H1 (cell line): ENCODE data around the gene SLC5A2. TPM values are rescaled to one million over a fixed set of nuclear protein-coding genes. Genes with fewer than 3 reads are reported as not detected.
A peak's percentile ranks its signal among the peaks of the same experiment; 100 is the strongest.

Experiments used
- CTCF ChIA-PET: fragments of 300-600 bp; sonication (Branson Sonifier 250); formaldehyde crosslinking; loops from one replicate; lab custom pipeline; 2021; ENCODE audit not compliant: partially characterized antibody; lab: Charles Lee
- POLR2A ChIA-PET: fragments of 300-600 bp; sonication (Branson Sonifier 250); formaldehyde crosslinking; loops from one replicate; lab custom pipeline; 2021; ENCODE audit warnings: inconsistent platforms; ENCODE audit not compliant: partially characterized antibody; lab: Charles Lee
- DNase-seq, 2 experiments: peaks; one replicate each; pipeline versions ENCODE4 v3.0.0 to v3.0.0-alpha.2; 2010 to 2022; ENCODE audit warnings: low spot score in 2 of 2, low read depth in 1 of 2, mixed read lengths in 1 of 2
- FAIRE-seq: peaks from 2 replicates; lab custom pipeline; 2011; peaks lifted over from hg19 to GRCh38; lab: Jason Lieb, UNC
- H2AFZ ChIP-seq: 2 replicates; pipeline ENCODE4 v1.8.1; 2012; ENCODE audit warnings: low read length, inconsistent platforms
- H2AK5ac ChIP-seq: 2 replicates; pipeline ENCODE4 v1.6.1; 2013; ENCODE audit warnings: low read depth, low read length
- H2BK120ac ChIP-seq: replicated peaks from 2 replicates; pipeline ENCODE3; 2013; ENCODE audit warnings: low read depth, low read length, inconsistent platforms
- H2BK12ac ChIP-seq: 2 replicates; pipeline ENCODE4 v1.6.1; 2013; ENCODE audit warnings: low read depth, low read length
- H2BK15ac ChIP-seq: 2 replicates; pipeline ENCODE4 v1.6.1; 2013; ENCODE audit warnings: low read length
- H2BK20ac ChIP-seq: 2 replicates; pipeline ENCODE4 v1.6.1; 2013; ENCODE audit warnings: low read length
- H2BK5ac ChIP-seq: 2 replicates; pipeline ENCODE4 v1.6.1; 2013; ENCODE audit warnings: low read depth, low read length
- H3K14ac ChIP-seq: 2 replicates; pipeline ENCODE4 v1.6.1; 2013; ENCODE audit warnings: inconsistent platforms; ENCODE audit not compliant: insufficient read length
- H3K18ac ChIP-seq: 2 replicates; pipeline ENCODE4 v1.6.1; 2013; ENCODE audit warnings: low read length; ENCODE audit errors: extremely low read depth
- H3K23ac ChIP-seq: 2 replicates; pipeline ENCODE4 v1.6.1; 2013; ENCODE audit warnings: inconsistent platforms; ENCODE audit not compliant: insufficient read length
- H3K23me2 ChIP-seq: 2 replicates; pipeline ENCODE4 v1.6.1; 2013; ENCODE audit warnings: low read depth, low read length
- H3K27ac ChIP-seq: 2 replicates; pipeline ENCODE4 v1.6.1; 2011; ENCODE audit warnings: low read depth, low read length, inconsistent platforms
- H3K27me3 ChIP-seq, 4 experiments: replicated peaks in 1 of 4; 1 replicate in 1 of 4; 2 replicates in 3 of 4; pipeline versions ENCODE4 v1.6.1 to v1.8.1; 2011 to 2013; ENCODE audit warnings: low read length in 3 of 4, mild to moderate bottlenecking in 3 of 4, inconsistent platforms in 2 of 4, mixed read lengths in 2 of 4, moderate library complexity in 1 of 4; ENCODE audit not compliant: control insufficient read depth in 3 of 4, insufficient read depth in 3 of 4; ENCODE audit errors: extremely low read depth in 1 of 4
- H3K36me3 ChIP-seq, 4 experiments: 2 replicates each; pipeline versions ENCODE4 v1.6.1 to v1.8.1; 2011 to 2013; ENCODE audit warnings: mild to moderate bottlenecking in 4 of 4, low read length in 3 of 4, moderate library complexity in 2 of 4, control low read depth in 1 of 4, inconsistent platforms in 1 of 4; ENCODE audit not compliant: insufficient read depth in 4 of 4, control insufficient read depth in 2 of 4
- H3K4ac ChIP-seq: replicated peaks from 2 replicates; pipeline ENCODE3; 2013; ENCODE audit warnings: low read length, low read depth, mixed read lengths, inconsistent platforms; ENCODE audit not compliant: insufficient read length
- H3K4me1 ChIP-seq, 4 experiments: replicated peaks in 1 of 4; 1 replicate in 1 of 4; 2 replicates in 3 of 4; pipeline versions ENCODE4 v1.6.1 to v1.8.1; 2011 to 2013; ENCODE audit warnings: low read length in 3 of 4, inconsistent platforms in 2 of 4, mixed read lengths in 1 of 4; ENCODE audit not compliant: insufficient read depth in 4 of 4, control insufficient read depth in 3 of 4
- H3K4me2 ChIP-seq, 2 experiments: 2 replicates each; pipeline versions ENCODE4 v1.6.1 to v1.8.1; 2011 to 2013; ENCODE audit warnings: low read depth in 2 of 2, low read length in 2 of 2, control low read depth in 1 of 2, inconsistent platforms in 1 of 2, mild to moderate bottlenecking in 1 of 2; ENCODE audit not compliant: insufficient read depth in 1 of 2
- H3K4me3 ChIP-seq, 4 experiments: fragments of 200-600, 300-600 bp in 1 of 4; sonication (generic), shearing (Covaris generic), sonication (Bioruptor Twin) in 1 of 4; 2 replicates each; pipeline versions ENCODE4 v1.5.1 to v1.8.1; 2011 to 2016; ENCODE audit warnings: low read length in 4 of 4, low read depth in 3 of 4, control low read depth in 2 of 4, inconsistent platforms in 2 of 4, mild to moderate bottlenecking in 2 of 4, mixed read lengths in 1 of 4, moderate library complexity in 1 of 4; ENCODE audit not compliant: insufficient read depth in 2 of 4; ENCODE audit errors: extremely low read depth in 1 of 4
- H3K56ac ChIP-seq: replicated peaks from 2 replicates; pipeline ENCODE3; 2013; ENCODE audit warnings: low read depth, mild to moderate bottlenecking, mixed read lengths, low read length, inconsistent platforms; ENCODE audit not compliant: insufficient read length
- H3K79me1 ChIP-seq: 2 replicates; pipeline ENCODE4 v1.6.1; 2013; ENCODE audit warnings: low read depth, low read length, control low read depth
- H3K79me2 ChIP-seq, 2 experiments: 2 replicates each; pipeline versions ENCODE4 v1.6.1 to v1.8.1; 2012 to 2013; ENCODE audit warnings: low read length in 2 of 2, mild to moderate bottlenecking in 2 of 2, inconsistent platforms in 1 of 2; ENCODE audit not compliant: insufficient read depth in 2 of 2, control insufficient read depth in 1 of 2
- H3K9ac ChIP-seq, 4 experiments: replicated peaks in 1 of 4; 1 replicate in 1 of 4; 2 replicates in 3 of 4; pipeline versions ENCODE4 v1.6.1 to v1.8.1; 2011 to 2013; ENCODE audit warnings: low read depth in 3 of 4, low read length in 3 of 4, control low read depth in 2 of 4, mild to moderate bottlenecking in 2 of 4, moderate library complexity in 2 of 4, inconsistent platforms in 1 of 4; ENCODE audit errors: extremely low read depth in 1 of 4
- H3K9me3 ChIP-seq, 2 experiments: 2 replicates each; pipeline versions ENCODE4 v1.6.1 to v1.8.1; 2012 to 2013; ENCODE audit warnings: mild to moderate bottlenecking in 2 of 2, moderate library complexity in 2 of 2, control low read depth in 1 of 2, inconsistent platforms in 1 of 2, low read depth in 1 of 2, low read length in 1 of 2, mixed read lengths in 1 of 2; ENCODE audit not compliant: insufficient read depth in 2 of 2
- H4K20me1 ChIP-seq, 2 experiments: replicated peaks in 1 of 2; 2 replicates each; pipeline versions ENCODE3 to v1.8.1; 2011 to 2013; ENCODE audit warnings: inconsistent platforms in 2 of 2, low read length in 2 of 2, mild to moderate bottlenecking in 1 of 2; ENCODE audit not compliant: insufficient read depth in 2 of 2, control insufficient read depth in 1 of 2
- H4K5ac ChIP-seq: 2 replicates; pipeline ENCODE4 v1.6.1; 2013; ENCODE audit warnings: low read length, low read depth, mixed read lengths, inconsistent platforms; ENCODE audit not compliant: insufficient read length
- H4K8ac ChIP-seq: 2 replicates; pipeline ENCODE4 v1.8.0; 2013; ENCODE audit warnings: mild to moderate bottlenecking, moderate library complexity, low read length, inconsistent platforms; ENCODE audit not compliant: insufficient read depth; ENCODE audit errors: extremely low read depth
- H4K91ac ChIP-seq: replicated peaks from 2 replicates; pipeline ENCODE3; 2013; ENCODE audit warnings: low read length, mixed read lengths, inconsistent platforms; ENCODE audit not compliant: insufficient read length
- ASH2L ChIP-seq: fragments of 200-600, 300-600 bp; sonication (generic); IDR thresholded peaks from one replicate; pipeline ENCODE4 v1.7.1; 2017; ENCODE audit warnings: low read length
- BCL11A ChIP-seq, 2 experiments: IDR thresholded peaks; one replicate each; pipeline ENCODE4 v1.6.1; 2011; ENCODE audit warnings: low read depth in 2 of 2, low read length in 2 of 2, mild to moderate bottlenecking in 2 of 2
- CREB1 ChIP-seq: IDR thresholded peaks from 2 replicates; pipeline ENCODE4 v1.6.1; 2012; ENCODE audit warnings: inconsistent platforms
- E2F6 ChIP-seq: IDR thresholded peaks from 2 replicates; pipeline ENCODE4 v1.6.1; 2012; ENCODE audit warnings: inconsistent platforms
- FOSL1 ChIP-seq: IDR thresholded peaks from 2 replicates; pipeline ENCODE4 v1.6.1; 2011; ENCODE audit warnings: mild to moderate bottlenecking, low read depth, low read length, moderate library complexity; ENCODE audit not compliant: insufficient read depth
- JUND ChIP-seq: IDR thresholded peaks from 2 replicates; pipeline ENCODE4 v1.6.1; 2011; ENCODE audit warnings: mild to moderate bottlenecking, improper control_type of control experiment, low read length
- MAFK ChIP-seq: IDR thresholded peaks from 2 replicates; pipeline ENCODE4 v1.6.1; 2012; ENCODE audit warnings: low read depth, mild to moderate bottlenecking, improper control_type of control experiment, low read length
- TEAD4 ChIP-seq: IDR thresholded peaks from 2 replicates; pipeline ENCODE4 v1.6.1; 2012; ENCODE audit warnings: low read depth, low read length, inconsistent platforms, mixed read lengths
- WGBS, 2 experiments: shearing (Covaris generic) in 1 of 2; methylation state at CpG; one replicate each; pipeline versions ENCODE4 v1.1.6 to v1.1.7; 2013 to 2015; ENCODE audit warnings: low lambda C conversion rate in 2 of 2, mixed read lengths in 2 of 2, inconsistent platforms in 1 of 2, low coverage in 1 of 2, missing lambda C conversion rate in 1 of 2; ENCODE audit not compliant: insufficient replicate concordance in 2 of 2, insufficient coverage in 1 of 2, insufficient read length in 1 of 2; ENCODE audit errors: extremely low coverage in 1 of 2, missing lambda C conversion rate in 1 of 2; 5-methylcytosine and 5-hydroxymethylcytosine counted together
- polyA plus RNA-seq, 7 experiments: library from polyadenylated mRNA; depleted of rRNA in 3 of 7; stranded (reverse) in 5 of 7; unstranded in 2 of 7; fragments of >200 nt in 5 of 7; fragments of 200-250 nt in 2 of 7; gene quantifications; 1 replicate in 5 of 7; 2 replicates in 1 of 7; 4 replicates in 1 of 7; pipeline versions ENCODE4 v1.2.1 to v1.2.3, GENCODE V29; 2011 to 2013; ENCODE audit warnings: missing spikeins in 2 of 7, mixed read lengths in 2 of 7
- total RNA-seq: library from RNA; stranded (reverse); fragmentation: NEBNext Ultra II Directional; extraction: Animal tissue kit (Norgen Biotek cat#: 25700); gene quantifications from 2 replicates; pipeline ENCODE4 v1.2.1, GENCODE V29; 2021

The SLC5A2 gene
- total and polyA plus RNA-seq, 2 of the 8 experiments (the other 6 are each of a cell fraction or from before 2014, with no cell fraction given) = 0.56 to 4.4 TPM

GRCh38 chr16:31527734-31528274, 44.9 kb downstream of the SLC5A2 start, which contains the start of gene AHSP:
Gene AHSP, plus strand, starts transcription at chr16:31527900. Its CDS starts 240 bp downstream, at chr16:31528140.
- H3K4me1 ChIP-seq = peaks cover 6 to 14% (median 8%) of the 10 kb centered on the region in 4 experiments
- no peak for TF ChIP-seq BCL11A (IDR thresholded peaks at IDR 0.05; ENCODE audit: low read depth in 2 of 2, low read length in 2 of 2)
- TF ChIP-seq MAFK = peak; percentile 86
- TF ChIP-seq CREB1 = no peak
- TF ChIP-seq ASH2L = no peak
- no peak for TF ChIP-seq FOSL1
- no peak for TF ChIP-seq JUND
- TF ChIP-seq E2F6 = no peak
- no peak for TF ChIP-seq TEAD4
- TF ChIP-seq, all 59 proteins: peak for 1
- no peaks in the 10 kb centered on the region for H3K79me2 ChIP-seq
- H3K4me2 ChIP-seq = peak within 1 kb of the TSS; percentile 73 to 75
- H3K56ac ChIP-seq = no peak within 1 kb of the TSS
- peak within 1 kb of the TSS; percentile 85 for H2AFZ ChIP-seq
- H3K4ac ChIP-seq = no peak within 1 kb of the TSS
- POLR2A ChIA-PET = interaction anchor here (0.9 to 5.1 kb wide), 3 partner anchors 20 to 186 kb away, joined by 3 to 27 read pairs (median 7); partner anchors contain the start of gene RUSF1
- no peak within 1 kb of the TSS; the same call in 1 of the 2 replicates for H2BK12ac ChIP-seq
- H2BK120ac ChIP-seq = no peak within 1 kb of the TSS
- peaks cover 5 to 31% (median 25%) of the 10 kb centered on the region in 4 experiments for H3K27me3 ChIP-seq
- WGBS, 2 experiments = 45% methylated on average over 6 of the region's 6 CpGs; no CpG with 5 or more reads in 1 of the 2 experiments
- DNase-seq (no peak), FAIRE-seq (no peak)
- H3K79me1 ChIP-seq = no peaks in the 10 kb centered on the region
- H2BK5ac ChIP-seq = peak within 1 kb of the TSS; percentile 32; the same call in 1 of the 2 replicates
- H2BK20ac ChIP-seq = peak within 1 kb of the TSS; percentile 5; the same call in 1 of the 2 replicates
- no peak within 1 kb of the TSS for H3K23ac ChIP-seq
- no peaks in the 10 kb centered on the region for H3K9me3 ChIP-seq
- no peak within 1 kb of the TSS for H2AK5ac ChIP-seq
- peaks cover 9% of the 10 kb centered on the region; the same call in 1 of the 2 replicates for H3K23me2 ChIP-seq
- H4K91ac ChIP-seq = no peak within 1 kb of the TSS
- CTCF ChIA-PET = interaction anchor here (1.0 to 1.4 kb wide), 3 partner anchors 67 to 75 kb away, joined by 3 to 6 read pairs (median 5); no protein-coding TSS in a partner anchor
- no peak within 1 kb of the TSS for H3K14ac ChIP-seq
- peak within 1 kb of the TSS; percentile 44 to 74 (median 60); a peak in 6 of 8 replicates for H3K4me3 ChIP-seq
- H4K20me1 ChIP-seq = no peaks in the 10 kb centered on the region
- H3K18ac ChIP-seq = peak within 1 kb of the TSS; percentile 55; the same call in 1 of the 2 replicates
- H4K5ac ChIP-seq = no peak within 1 kb of the TSS
- no peak within 1 kb of the TSS for H4K8ac ChIP-seq
- no peak within 1 kb of the TSS for H3K27ac ChIP-seq
- H2BK15ac ChIP-seq = no peak within 1 kb of the TSS; the same call in 1 of the 2 replicates
- H3K9ac ChIP-seq = peak within 1 kb of the TSS in 1 of 4 experiments; percentile 34; a peak in 1 of 7 replicates
- no peaks in the 10 kb centered on the region for H3K36me3 ChIP-seq
